HG02981 (cell line): ENCODE measurements around the gene CSRNP3.
A peak's percentile ranks its signal among the peaks of the same experiment; 100 is the strongest.
"Not testable (repeated sequence)": the region's sequence is repeated elsewhere in the genome, so short reads cannot be mapped to it uniquely, and the experiment has no call there.

Experiments
- ATAC-seq: cut with Tn5 transposase; IDR thresholded peaks from one replicate; pipeline ENCODE4 v1.9.1; 2021; ENCODE audit warnings: mild to moderate bottlenecking, moderate library complexity; ENCODE audit not compliant: unreplicated experiment

Gene CSRNP3

DNA sequence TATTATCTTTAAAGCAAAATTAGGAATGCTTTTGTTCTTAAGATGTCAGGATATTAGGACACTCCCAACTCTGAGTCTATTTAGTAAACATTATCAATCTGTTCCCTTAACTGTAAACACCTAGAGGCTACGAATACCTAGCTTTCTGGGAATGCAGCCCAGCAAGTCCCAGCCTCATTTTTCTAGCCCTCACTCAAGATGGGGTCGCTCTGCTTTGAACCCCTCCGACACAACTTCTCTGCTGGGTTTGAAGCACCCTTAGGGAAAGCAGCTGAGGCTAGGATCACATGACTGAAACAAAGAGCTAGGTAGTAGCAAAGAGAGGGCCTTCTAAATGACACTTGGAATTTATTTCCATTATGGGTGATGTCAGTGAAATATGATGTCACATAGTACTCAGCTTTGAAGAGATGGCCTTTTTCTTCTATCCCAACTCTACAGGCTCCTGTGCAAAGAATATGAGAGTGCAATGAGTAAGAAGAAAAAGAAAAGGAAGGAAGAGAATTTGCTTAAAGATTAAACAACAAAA, 114.7 kb downstream of the CSRNP3 start:
- no peak for ATAC-seq

- ATAC-seq, result no peak
Measured at GRCh38 chr2:165586019-165586418, 116.5 kb downstream of the CSRNP3 start.

DNA sequence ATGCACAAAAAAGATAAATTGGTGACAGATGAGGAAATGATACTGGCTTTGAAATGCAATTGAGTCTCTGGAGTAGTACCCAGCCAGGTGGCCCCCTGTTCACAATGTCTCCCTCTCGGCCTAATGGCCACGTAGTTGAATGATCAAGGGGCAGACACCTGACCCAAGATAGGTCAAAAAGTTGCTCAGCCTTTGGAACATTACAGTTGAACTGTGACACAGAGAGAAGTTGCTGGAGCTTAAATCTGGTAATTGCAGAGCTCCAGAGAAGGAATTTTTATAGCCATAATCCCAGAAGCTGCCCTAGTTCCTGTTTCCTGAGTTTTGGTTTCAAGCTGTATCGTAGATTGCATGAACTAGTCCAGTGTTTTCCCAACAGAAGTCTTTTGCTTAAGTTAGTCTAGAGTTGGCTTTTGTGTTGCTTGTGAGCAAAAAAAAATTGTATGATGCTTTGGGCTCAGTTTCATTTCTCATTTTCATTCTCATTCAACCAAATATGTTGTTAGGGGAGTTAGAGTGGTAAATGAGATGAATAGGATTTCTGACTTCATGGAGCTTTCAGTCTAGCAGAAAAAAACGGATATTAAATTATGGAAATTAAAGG, 117.9 kb downstream of the CSRNP3 start:
- peak; percentile 51 for ATAC-seq

GRCh38 chr2:165590999-165591398, 121.5 kb downstream of the CSRNP3 start:
- not testable (repeated sequence) for ATAC-seq

DNA sequence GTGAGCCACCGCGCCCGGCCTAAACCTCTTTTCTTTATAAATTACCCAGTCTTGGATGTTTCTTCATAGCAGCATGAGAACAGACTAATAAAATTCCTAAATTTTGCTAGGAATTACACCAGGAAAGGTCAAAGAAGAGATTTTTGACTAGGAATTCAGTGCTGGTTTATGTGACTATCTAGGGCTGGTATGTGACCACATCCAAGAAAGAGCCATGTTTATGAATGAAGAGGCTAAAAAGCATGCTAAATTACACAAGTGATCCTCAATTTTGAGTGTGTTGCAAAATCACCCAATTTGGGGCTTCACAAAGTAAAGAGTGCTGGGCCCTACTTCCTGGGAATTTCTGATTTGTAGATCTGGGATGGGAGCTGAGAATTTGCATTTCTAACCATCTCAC, 123.6 kb downstream of the CSRNP3 start:
- ATAC-seq, result no peak

GRCh38 chr2:165594231-165594934, 124.9 kb downstream of the CSRNP3 start:
- ATAC-seq, result no peak

- peak; percentile 82 for ATAC-seq
Measured at GRCh38 chr2:165594935-165595255, 125.4 kb downstream of the CSRNP3 start.

DNA sequence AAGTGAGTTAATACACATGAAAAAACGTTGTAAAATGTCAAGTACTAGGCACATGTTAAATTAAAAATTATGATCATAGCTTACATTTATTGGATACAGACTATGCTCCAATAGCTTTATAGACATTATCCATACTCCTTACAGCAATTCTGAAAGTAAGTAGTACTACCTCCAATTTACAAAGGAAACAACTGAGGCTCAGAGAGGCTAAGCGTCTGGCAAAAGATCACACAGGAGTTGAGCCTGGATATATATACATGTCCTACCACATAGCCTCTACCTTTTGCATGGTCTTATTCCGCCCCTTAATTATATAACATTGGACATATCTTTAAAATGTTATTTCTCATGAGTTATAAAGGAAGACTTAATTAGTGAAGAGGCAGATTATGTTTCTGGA, 127.3 kb downstream of the CSRNP3 start:
- no peak for ATAC-seq

DNA sequence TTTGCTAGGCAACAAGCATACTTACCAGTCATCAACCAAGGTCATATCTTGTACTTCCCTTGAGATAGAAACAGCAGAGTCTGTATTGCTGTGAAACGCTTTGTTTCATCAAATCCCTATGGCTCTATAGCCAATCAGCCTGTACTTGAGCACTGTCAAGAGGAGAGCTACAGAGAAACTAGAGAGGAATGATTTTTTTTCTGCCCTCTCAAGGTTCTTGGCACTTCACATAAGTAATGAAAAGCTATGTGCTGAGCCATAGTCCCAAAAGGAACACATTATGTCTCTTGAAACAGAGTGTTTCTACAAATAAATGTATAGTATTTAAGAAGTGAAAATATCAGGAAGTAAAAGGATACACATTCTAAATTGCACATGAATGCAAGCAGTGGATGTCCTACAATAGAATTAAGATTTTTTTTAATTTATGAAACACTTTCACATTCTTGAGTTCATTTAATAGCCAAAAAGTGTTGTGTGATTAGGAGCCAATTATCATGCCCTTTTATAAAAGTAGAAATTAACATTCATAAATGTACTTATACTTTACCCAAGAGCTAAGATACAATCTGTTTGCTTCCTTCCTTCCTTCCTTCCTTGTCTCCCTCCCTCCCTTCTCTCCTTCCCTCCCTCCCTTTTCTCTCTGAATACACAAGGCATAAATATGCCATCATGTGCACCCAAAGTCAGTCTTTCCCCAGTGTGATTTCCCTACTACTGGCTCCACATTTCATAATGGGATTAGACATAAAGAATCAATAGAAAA, 131.8 kb downstream of the CSRNP3 start:
- ATAC-seq, result no peak

DNA sequence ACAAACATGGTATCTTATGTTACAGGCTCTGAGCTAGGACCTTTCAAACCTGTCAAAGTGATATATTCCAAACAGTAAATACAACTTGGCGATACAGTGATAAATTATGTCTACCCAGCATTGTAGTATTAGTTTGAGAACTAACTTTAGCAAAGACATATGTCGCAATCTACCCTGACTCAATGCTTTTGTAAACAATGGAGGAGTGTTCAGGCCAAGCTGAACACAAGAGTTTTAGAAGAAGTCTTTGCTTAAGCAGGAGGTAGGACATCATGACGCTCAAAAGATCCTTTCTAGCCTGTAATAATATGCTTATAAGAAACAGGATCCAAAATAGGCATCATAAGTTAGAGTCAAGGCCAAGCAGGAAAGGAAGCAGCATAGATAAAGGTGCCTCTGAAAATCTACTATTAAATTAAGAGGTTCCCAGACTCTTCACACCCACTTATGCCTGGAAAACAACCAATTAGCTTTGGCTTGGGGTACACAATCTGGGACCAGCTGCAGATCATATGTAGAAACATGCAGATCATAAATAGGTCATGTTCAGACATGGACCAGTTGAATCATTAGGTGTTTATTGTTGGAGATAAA, 132.5 kb downstream of the CSRNP3 start:
- ATAC-seq, result no peak

GRCh38 chr2:165609672-165610071, 140.2 kb downstream of the CSRNP3 start:
- ATAC-seq, result no peak

- no peak for ATAC-seq
Measured at GRCh38 chr2:165610591-165611029, 141.1 kb downstream of the CSRNP3 start.

- ATAC-seq, result no peak
Measured at GRCh38 chr2:165617741-165618481, 148.4 kb downstream of the CSRNP3 start.

DNA sequence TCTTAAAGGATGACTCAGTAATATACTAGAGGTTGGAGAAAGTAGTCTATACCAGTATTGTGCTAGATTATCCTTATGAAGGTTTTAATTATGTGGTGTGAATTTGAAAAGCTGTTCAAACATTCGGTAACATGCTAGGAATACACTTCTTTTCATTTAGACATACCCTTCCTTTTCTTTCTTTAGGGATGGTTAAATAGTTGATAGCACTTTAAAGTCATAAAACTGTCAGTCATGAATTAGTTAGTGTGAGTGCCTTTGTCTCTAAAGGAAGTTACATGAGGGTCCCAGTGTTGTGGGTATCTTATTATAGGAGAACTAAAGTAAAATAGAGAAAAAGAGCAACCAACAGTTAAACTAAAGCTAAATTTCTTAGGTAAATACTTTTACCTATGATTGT, 149.3 kb downstream of the CSRNP3 start:
- no peak for ATAC-seq

DNA sequence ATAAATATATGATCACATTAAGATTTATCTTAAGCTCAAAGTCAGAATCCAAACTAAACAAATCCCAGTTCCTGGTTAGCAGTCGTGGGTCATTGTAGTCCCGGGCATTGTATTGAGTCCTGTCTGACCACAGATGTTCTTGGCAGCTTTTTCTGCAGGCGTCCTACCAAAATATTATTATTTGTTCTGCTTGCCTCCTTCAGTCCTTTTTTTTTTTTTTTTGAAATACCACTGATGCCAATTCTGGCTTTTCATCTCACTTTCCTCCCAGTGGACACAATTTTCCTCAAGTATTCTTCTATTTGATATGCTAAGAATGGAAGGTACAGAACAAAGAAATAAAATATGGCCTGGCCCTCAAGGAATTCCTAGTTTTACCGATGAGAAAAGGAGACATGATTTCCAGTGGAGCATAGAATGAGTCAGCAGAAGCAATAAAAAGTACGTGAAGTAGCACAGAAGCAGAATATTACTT, 151.6 kb downstream of the CSRNP3 start:
- no peak for ATAC-seq

DNA sequence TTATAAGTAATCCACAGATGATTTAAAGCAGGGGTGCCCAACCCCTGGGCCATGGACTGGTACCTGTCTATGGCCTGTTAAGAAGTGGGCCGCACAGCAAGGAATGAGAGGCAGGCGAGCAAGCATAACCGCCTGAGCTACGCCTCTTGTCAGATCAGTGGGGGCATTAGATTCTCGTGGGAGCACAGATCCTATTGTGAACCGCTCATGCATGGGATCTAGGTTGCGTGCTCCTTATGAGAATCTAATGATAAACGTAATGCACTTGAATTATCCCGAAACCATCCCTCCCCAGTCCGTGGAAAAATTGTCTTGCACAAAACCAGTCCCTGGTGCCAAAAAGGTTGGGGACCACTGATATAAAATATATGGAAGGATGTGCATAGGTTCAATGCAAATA, 153.7 kb downstream of the CSRNP3 start:
- ATAC-seq, result no peak

DNA sequence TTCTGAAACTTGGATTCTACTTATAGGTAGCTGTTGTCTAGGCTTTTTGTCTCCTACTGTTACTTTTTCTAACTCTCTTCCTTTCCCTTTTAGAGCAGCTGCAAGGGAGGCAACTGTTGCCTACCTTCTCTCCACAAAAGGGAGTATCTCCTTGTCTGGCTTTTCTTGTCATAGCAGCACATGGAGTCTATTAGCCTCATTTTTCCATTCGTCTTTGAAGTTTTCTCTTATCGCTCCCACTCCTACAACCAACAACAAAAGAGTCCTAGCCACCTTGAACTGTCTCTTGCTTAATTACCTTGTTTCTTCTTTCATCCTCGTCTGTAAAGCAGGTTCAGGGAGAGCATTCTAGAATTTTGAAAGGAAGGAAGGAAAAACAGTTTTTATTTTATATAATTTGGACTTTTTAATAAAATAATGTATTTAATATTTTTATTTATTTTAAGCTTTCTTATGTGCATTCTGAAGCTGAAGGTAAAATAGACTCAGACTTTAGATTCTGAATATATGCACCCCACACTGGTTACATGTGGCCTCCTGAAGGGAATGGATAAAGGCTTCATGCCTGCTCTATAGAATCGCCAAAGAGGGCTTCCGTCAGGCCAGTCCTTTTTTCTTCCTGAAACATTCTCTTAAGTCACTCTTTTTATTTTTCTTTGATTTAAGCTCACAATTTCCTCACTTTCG, 154.4 kb downstream of the CSRNP3 start:
- no peak for ATAC-seq

- ATAC-seq, result no peak
Measured at GRCh38 chr2:165624470-165624800, 154.9 kb downstream of the CSRNP3 start.

- no peak for ATAC-seq
Measured at GRCh38 chr2:165627470-165627869, 158.0 kb downstream of the CSRNP3 start.

DNA sequence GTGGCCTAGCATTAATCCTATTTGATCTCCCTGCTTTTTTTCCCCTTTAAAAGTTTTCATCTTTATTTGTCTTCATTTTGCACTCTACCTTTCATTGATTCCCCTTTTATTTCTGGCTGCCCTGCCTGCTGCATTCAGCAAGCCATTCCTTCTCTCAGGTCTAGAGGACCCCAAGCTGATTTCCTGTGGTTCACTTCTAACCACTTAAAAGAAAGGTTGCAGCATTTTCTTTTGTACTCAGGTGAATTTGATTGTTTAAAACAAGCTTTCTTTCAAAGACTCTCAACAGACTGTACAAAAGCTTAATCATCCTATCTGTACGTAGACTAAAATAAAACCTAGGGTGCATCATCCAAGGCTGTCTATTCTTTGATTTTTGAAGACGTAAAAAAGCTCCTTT, 160.3 kb downstream of the CSRNP3 start:
- ATAC-seq, result no peak
